ENCODE measurements around the gene CDH16. TPM values are rescaled to one million over a fixed set of nuclear protein-coding genes. Genes with fewer than 3 reads are reported as not detected.
"Not testable (repeated sequence)": the region's sequence is repeated elsewhere in the genome, so short reads cannot be mapped to it uniquely, and the experiment has no call there.

CDH16 gene
- total and polyA plus RNA-seq, 2 donors, result 0.05 to 0.78 TPM

- Histone ChIP-seq H3K36me3 (ENCODE audit: control insufficient read depth in 2 of 2, insufficient read depth in 2 of 2, low read length in 1 of 2) (peaks cover 40 to 46% of the 10 kb centered on the region in 2 donors), H3K27ac (ENCODE audit: low read depth in 1 of 2, low read length in 1 of 2) (no peak overlapping the region), H3K4me3 (ENCODE audit: low read length in 2 of 2) (no peak overlapping the region), H3K9me3 (ENCODE audit: control insufficient read depth in 2 of 2, insufficient read depth in 1 of 2, low read length in 1 of 2) (no peaks in the 10 kb centered on the region), H3K4me1 (ENCODE audit: control insufficient read depth in 2 of 2, insufficient read depth in 2 of 2, low read length in 2 of 2) (peaks cover 0 to 5% of the 10 kb centered on the region in 2 donors), H3K27me3 (ENCODE audit: control insufficient read depth in 2 of 2, insufficient read depth in 1 of 2, low read length in 1 of 2) (peaks cover 8 to 16% of the 10 kb centered on the region in 2 donors)
- over 99% methylated on average over 5 of the region's 5 CpGs for WGBS
- DNase-seq (ENCODE audit: low read depth in 6 of 9, low spot score in 9 of 9), result no peak
Measured at GRCh38 chr16:66942981-66943380, 24.3 kb upstream of the CDH16 start.

DNA sequence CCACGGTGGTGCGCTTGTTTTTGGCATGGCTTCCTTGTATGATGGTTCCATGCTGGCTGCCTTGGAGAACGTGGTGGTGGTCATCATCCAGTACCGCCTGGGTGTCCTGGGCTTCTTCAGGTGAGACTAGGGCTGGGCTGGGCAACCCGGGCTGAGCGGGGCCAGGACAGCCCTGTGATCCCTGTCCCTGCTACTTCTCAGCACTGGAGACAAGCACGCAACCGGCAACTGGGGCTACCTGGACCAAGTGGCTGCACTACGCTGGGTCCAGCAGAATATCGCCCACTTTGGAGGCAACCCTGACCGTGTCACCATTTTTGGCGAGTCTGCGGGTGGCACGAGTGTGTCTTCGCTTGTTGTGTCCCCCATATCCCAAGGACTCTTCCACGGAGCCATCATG is 21.6 kb upstream of the CDH16 start:
- no peaks in the 10 kb centered on the region for H3K9me3 ChIP-seq (ENCODE audit: control insufficient read depth in 2 of 2, insufficient read depth in 1 of 2, low read length in 1 of 2)
- WGBS, result 99% methylated on average over 16 of the region's 16 CpGs
- no peak overlapping the region for H3K27ac ChIP-seq (ENCODE audit: low read depth in 1 of 2, low read length in 1 of 2)
- H3K4me3 ChIP-seq (ENCODE audit: low read length in 2 of 2), result no peak overlapping the region
- no peak for DNase-seq (ENCODE audit: low read depth in 6 of 9, low spot score in 9 of 9)
- H3K36me3 ChIP-seq (ENCODE audit: control insufficient read depth in 2 of 2, insufficient read depth in 2 of 2, low read length in 1 of 2), result peaks cover 44 to 49% of the 10 kb centered on the region in 2 donors
- peaks cover 2 to 4% of the 10 kb centered on the region in 2 donors for H3K4me1 ChIP-seq (ENCODE audit: control insufficient read depth in 2 of 2, insufficient read depth in 2 of 2, low read length in 2 of 2)
- no peaks in the 10 kb centered on the region for H3K27me3 ChIP-seq (ENCODE audit: control insufficient read depth in 2 of 2, insufficient read depth in 1 of 2, low read length in 1 of 2)

DNA sequence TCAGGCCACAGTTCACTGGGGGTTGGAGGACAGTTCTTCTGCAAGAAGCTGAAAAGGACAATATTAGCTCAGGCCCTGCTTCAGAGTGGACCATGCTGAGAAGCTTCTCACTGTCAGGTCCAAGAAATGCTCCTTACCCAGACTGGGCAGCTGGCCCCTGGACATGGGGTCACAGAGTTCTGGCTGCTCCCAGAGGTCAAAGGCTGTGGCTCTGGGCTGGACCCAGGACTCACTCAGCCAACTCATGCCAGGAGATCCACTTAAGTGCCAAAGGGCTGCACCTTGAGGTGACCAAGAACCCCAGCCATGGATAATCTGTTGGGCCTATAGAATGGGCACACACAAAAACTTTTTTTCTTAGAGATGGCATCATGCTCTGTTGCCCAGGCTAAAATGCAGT is 20.7 kb upstream of the CDH16 start:
- no peak overlapping the region for H3K4me3 ChIP-seq (ENCODE audit: low read length in 2 of 2)
- H3K9me3 ChIP-seq (ENCODE audit: control insufficient read depth in 2 of 2, insufficient read depth in 1 of 2, low read length in 1 of 2), result no peaks in the 10 kb centered on the region
- H3K36me3 ChIP-seq (ENCODE audit: control insufficient read depth in 2 of 2, insufficient read depth in 2 of 2, low read length in 1 of 2), result peaks cover 44 to 49% of the 10 kb centered on the region in 2 donors
- H3K27me3 ChIP-seq (ENCODE audit: control insufficient read depth in 2 of 2, insufficient read depth in 1 of 2, low read length in 1 of 2), result no peaks in the 10 kb centered on the region
- H3K27ac ChIP-seq (ENCODE audit: low read depth in 1 of 2, low read length in 1 of 2), result no peak overlapping the region
- H3K4me1 ChIP-seq (ENCODE audit: control insufficient read depth in 2 of 2, insufficient read depth in 2 of 2, low read length in 2 of 2), result peaks cover 5 to 8% of the 10 kb centered on the region in 2 donors
- DNase-seq (ENCODE audit: low read depth in 6 of 9, low spot score in 9 of 9), result no peak

DNA sequence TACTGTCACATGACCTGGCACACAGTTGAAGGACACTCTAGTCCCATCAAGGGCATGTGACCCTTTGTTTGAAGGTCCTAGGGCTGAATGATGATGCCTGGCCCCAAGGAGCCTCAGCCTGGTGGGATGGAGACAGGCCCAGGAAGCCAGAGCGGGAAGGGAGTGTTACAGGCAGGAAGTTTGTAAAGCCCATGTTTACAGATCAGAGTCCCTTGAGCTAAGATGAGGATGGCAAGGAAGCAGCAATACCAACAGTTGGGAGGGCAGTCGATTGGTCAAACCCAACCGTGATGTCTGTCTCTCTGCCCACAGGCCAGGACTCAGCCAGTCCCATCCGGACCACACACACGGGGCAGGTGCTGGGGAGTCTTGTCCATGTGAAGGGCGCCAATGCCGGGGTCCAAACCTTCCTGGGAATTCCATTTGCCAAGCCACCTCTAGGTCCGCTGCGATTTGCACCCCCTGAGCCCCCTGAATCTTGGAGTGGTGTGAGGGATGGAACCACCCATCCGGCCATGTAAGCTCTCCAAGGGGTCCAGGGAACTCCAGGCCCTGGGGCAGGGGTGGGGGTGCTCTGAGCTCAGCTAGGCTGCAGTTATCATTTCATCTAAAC is 19.1 kb upstream of the CDH16 start:
- peaks cover 33 to 40% of the 10 kb centered on the region in 2 donors for H3K36me3 ChIP-seq (ENCODE audit: control insufficient read depth in 2 of 2, insufficient read depth in 2 of 2, low read length in 1 of 2)
- no peak for DNase-seq (ENCODE audit: low read depth in 6 of 9, low spot score in 9 of 9)
- no peaks in the 10 kb centered on the region for H3K9me3 ChIP-seq (ENCODE audit: control insufficient read depth in 2 of 2, insufficient read depth in 1 of 2, low read length in 1 of 2)
- no peaks in the 10 kb centered on the region for H3K27me3 ChIP-seq (ENCODE audit: control insufficient read depth in 2 of 2, insufficient read depth in 1 of 2, low read length in 1 of 2)
- H3K4me1 ChIP-seq (ENCODE audit: control insufficient read depth in 2 of 2, insufficient read depth in 2 of 2, low read length in 2 of 2), result peaks cover 11 to 15% of the 10 kb centered on the region in 2 donors
- WGBS, result 97% methylated on average over 10 of the region's 10 CpGs
- H3K4me3 ChIP-seq (ENCODE audit: low read length in 2 of 2), result no peak overlapping the region
- no peak overlapping the region for H3K27ac ChIP-seq (ENCODE audit: low read depth in 1 of 2, low read length in 1 of 2)

- Histone ChIP-seq H3K4me1 (ENCODE audit: control insufficient read depth in 2 of 2, insufficient read depth in 2 of 2, low read length in 2 of 2) (peaks cover 15 to 16% of the 10 kb centered on the region in 2 donors), H3K9me3 (ENCODE audit: control insufficient read depth in 2 of 2, insufficient read depth in 1 of 2, low read length in 1 of 2) (no peaks in the 10 kb centered on the region), H3K27me3 (ENCODE audit: control insufficient read depth in 2 of 2, insufficient read depth in 1 of 2, low read length in 1 of 2) (no peaks in the 10 kb centered on the region), H3K4me3 (ENCODE audit: low read length in 2 of 2) (no peak overlapping the region), H3K27ac (ENCODE audit: low read depth in 1 of 2, low read length in 1 of 2) (no peak overlapping the region), H3K36me3 (ENCODE audit: control insufficient read depth in 2 of 2, insufficient read depth in 2 of 2, low read length in 1 of 2) (peaks cover 32 to 36% of the 10 kb centered on the region in 2 donors)
- no peak for DNase-seq (ENCODE audit: low read depth in 6 of 9, low spot score in 9 of 9)
- 96% methylated on average over 4 of the region's 4 CpGs for WGBS
Measured at GRCh38 chr16:66936889-66937554, 18.3 kb upstream of the CDH16 start.

DNA sequence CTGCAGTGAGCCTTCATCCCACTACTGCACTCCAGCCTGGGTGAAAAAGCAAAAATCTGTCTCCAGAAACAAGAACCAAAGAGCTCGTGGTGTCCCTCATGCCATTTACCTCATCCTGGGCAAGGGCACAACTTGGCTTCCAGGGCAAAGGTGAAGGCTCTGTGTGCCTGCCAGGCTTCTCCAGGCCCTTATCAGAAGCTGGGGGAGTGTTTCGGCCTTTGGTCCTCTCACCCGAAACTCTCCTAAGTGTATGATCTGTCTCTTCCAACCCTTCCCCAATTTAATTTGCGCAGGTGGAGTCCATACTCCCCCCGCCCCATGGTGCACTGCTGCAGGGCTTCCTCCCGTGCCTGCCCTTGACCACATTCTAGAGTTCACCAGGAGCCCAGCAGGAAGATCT is 17.8 kb upstream of the CDH16 start:
- H3K4me1 ChIP-seq (ENCODE audit: control insufficient read depth in 2 of 2, insufficient read depth in 2 of 2, low read length in 2 of 2), result peaks cover 15 to 16% of the 10 kb centered on the region in 2 donors
- H3K9me3 ChIP-seq (ENCODE audit: control insufficient read depth in 2 of 2, insufficient read depth in 1 of 2, low read length in 1 of 2), result no peaks in the 10 kb centered on the region
- WGBS, result 95% methylated on average over 6 of the region's 6 CpGs
- H3K27ac ChIP-seq (ENCODE audit: low read depth in 1 of 2, low read length in 1 of 2), result no peak overlapping the region
- no peak for DNase-seq (ENCODE audit: low read depth in 6 of 9, low spot score in 9 of 9)
- peaks cover 28 to 30% of the 10 kb centered on the region in 2 donors for H3K36me3 ChIP-seq (ENCODE audit: control insufficient read depth in 2 of 2, insufficient read depth in 2 of 2, low read length in 1 of 2)
- no peaks in the 10 kb centered on the region for H3K27me3 ChIP-seq (ENCODE audit: control insufficient read depth in 2 of 2, insufficient read depth in 1 of 2, low read length in 1 of 2)
- no peak overlapping the region for H3K4me3 ChIP-seq (ENCODE audit: low read length in 2 of 2)

DNA sequence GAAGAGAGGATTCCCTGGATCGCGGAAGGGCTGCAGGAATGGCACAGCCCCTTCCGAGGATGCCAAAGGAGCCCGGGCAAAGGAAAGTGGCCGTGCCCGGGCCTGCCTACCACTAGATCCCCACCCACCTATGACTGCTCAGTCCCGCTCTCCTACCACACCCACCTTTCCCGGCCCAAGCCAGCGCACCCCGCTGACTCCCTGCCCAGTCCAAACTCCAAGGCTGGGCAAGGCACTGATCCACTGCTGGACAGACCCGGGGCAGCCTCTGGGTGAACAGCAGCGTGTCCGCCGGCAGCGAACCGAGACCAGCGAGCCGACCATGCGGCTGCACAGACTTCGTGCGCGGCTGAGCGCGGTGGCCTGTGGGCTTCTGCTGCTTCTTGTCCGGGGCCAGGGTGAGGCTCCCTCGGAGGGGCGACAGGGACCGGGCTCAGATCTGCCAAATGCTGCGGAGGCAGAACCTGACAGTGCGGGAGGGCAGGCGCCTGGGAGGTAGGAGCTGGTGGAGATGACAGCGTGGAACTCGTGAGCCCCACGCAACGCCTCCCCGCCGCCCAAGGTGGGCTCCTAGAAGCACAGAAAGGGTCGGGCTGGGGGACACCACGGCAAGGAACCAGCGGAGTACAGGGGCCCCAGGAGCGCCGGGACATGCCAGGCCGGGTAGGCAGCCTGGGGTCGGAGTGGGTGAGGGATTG is 16.8 kb upstream of the CDH16 start, which contains the start of gene CES2:
Gene CES2, plus strand, starts transcription at position 203 of the 698 bp plus-strand sequence. Its CDS starts 120 bp downstream, at position 323.
- 78% methylated on average over 44 of the region's 44 CpGs for WGBS
- H3K4me1 ChIP-seq (ENCODE audit: control insufficient read depth in 2 of 2, insufficient read depth in 2 of 2, low read length in 2 of 2), result peaks cover 15 to 16% of the 10 kb centered on the region in 2 donors

GRCh38 chr16:66934839-66935313 is 16.2 kb upstream of the CDH16 start:
- DNase-seq (ENCODE audit: low read depth in 6 of 9, low spot score in 9 of 9); H3K9me3 ChIP-seq (ENCODE audit: control insufficient read depth in 2 of 2, insufficient read depth in 1 of 2, low read length in 1 of 2); H3K27me3 ChIP-seq (ENCODE audit: control insufficient read depth in 2 of 2, insufficient read depth in 1 of 2, low read length in 1 of 2): not testable (repeated sequence)
- H3K36me3 ChIP-seq (ENCODE audit: control insufficient read depth in 2 of 2, insufficient read depth in 2 of 2, low read length in 1 of 2), result peaks cover 13 to 20% of the 10 kb centered on the region in 2 donors
- peaks cover 15 to 16% of the 10 kb centered on the region in 2 donors for H3K4me1 ChIP-seq (ENCODE audit: control insufficient read depth in 2 of 2, insufficient read depth in 2 of 2, low read length in 2 of 2)
- peak overlapping the region; percentile 87 to 97 for H3K4me3 ChIP-seq (ENCODE audit: low read length in 2 of 2)
- WGBS, result 3% methylated on average over 21 of the region's 24 CpGs
- H3K27ac ChIP-seq (ENCODE audit: low read depth in 1 of 2, low read length in 1 of 2), result peak overlapping the region; percentile 79 to 95

More for the DNA sequence above, 16.8 kb upstream of the CDH16 start, which contains the start of gene CES2:
- peaks cover 18 to 23% of the 10 kb centered on the region in 2 donors for H3K36me3 ChIP-seq (ENCODE audit: control insufficient read depth in 2 of 2, insufficient read depth in 2 of 2, low read length in 1 of 2)
- no peaks in the 10 kb centered on the region for H3K9me3 ChIP-seq (ENCODE audit: control insufficient read depth in 2 of 2, insufficient read depth in 1 of 2, low read length in 1 of 2)
- DNase-seq (ENCODE audit: low read depth in 6 of 9, low spot score in 9 of 9), result no peak
- no peaks in the 10 kb centered on the region for H3K27me3 ChIP-seq (ENCODE audit: control insufficient read depth in 2 of 2, insufficient read depth in 1 of 2, low read length in 1 of 2)
- H3K4me3 ChIP-seq (ENCODE audit: low read length in 2 of 2), result peak within 1 kb of the TSS; percentile 87 to 97
- peak within 1 kb of the TSS; percentile 79 to 95 for H3K27ac ChIP-seq (ENCODE audit: low read depth in 1 of 2, low read length in 1 of 2)

Measured in thymus (tissue), 11 donors.